ENCODE measurements around the gene FAM53B.

FAM53B gene

GRCh38 chr10:124678557-124679240 is 65.5 kb downstream of the FAM53B start:
- no peak for DNase-seq (ENCODE audit: low read depth)

- DNase-seq (ENCODE audit: low read depth) = no peak
Measured at GRCh38 chr10:124677749-124678556, 66.2 kb downstream of the FAM53B start.

GRCh38 chr10:124677293-124677699 is 66.9 kb downstream of the FAM53B start:
- DNase-seq (ENCODE audit: low read depth) = no peak

- no peak for DNase-seq (ENCODE audit: low read depth)
Measured at GRCh38 chr10:124676416-124677062, 67.6 kb downstream of the FAM53B start.

GRCh38 chr10:124675824-124676223 is 68.4 kb downstream of the FAM53B start:
- no peak for DNase-seq (ENCODE audit: low read depth)

GRCh38 chr10:124675261-124675660 is 68.9 kb downstream of the FAM53B start:
- DNase-seq (ENCODE audit: low read depth) = no peak

GRCh38 chr10:124674768-124675222 is 69.4 kb downstream of the FAM53B start:
- no peak for DNase-seq (ENCODE audit: low read depth)

- no peak for DNase-seq (ENCODE audit: low read depth)
Measured at GRCh38 chr10:124672181-124672638, 72.0 kb downstream of the FAM53B start.

- DNase-seq (ENCODE audit: low read depth) = no peak
Measured at GRCh38 chr10:124671486-124672075, 72.6 kb downstream of the FAM53B start.

GRCh38 chr10:124670849-124671248 is 73.3 kb downstream of the FAM53B start:
- DNase-seq (ENCODE audit: low read depth) = no peak

- no peak for DNase-seq (ENCODE audit: low read depth)
Measured at GRCh38 chr10:124669824-124670654, 74.1 kb downstream of the FAM53B start.

GRCh38 chr10:124669141-124669823 is 74.9 kb downstream of the FAM53B start:
- DNase-seq (ENCODE audit: low read depth) = no peak

GRCh38 chr10:124668517-124669051 is 75.6 kb downstream of the FAM53B start:
- no peak for DNase-seq (ENCODE audit: low read depth)

GRCh38 chr10:124667425-124668345 is 76.5 kb downstream of the FAM53B start:
- no peak for DNase-seq (ENCODE audit: low read depth)

- no peak for DNase-seq (ENCODE audit: low read depth)
Measured at GRCh38 chr10:124666494-124666893, 77.7 kb downstream of the FAM53B start.

GRCh38 chr10:124665980-124666379 is 78.2 kb downstream of the FAM53B start:
- DNase-seq (ENCODE audit: low read depth) = no peak

- no peak for DNase-seq (ENCODE audit: low read depth)
Measured at GRCh38 chr10:124665558-124665957, 78.6 kb downstream of the FAM53B start.

- DNase-seq (ENCODE audit: low read depth) = no peak
Measured at GRCh38 chr10:124665091-124665490, 79.1 kb downstream of the FAM53B start.

- DNase-seq (ENCODE audit: low read depth) = no peak
Measured at GRCh38 chr10:124663766-124664360, 80.3 kb downstream of the FAM53B start.

All from stimulated activated CD8-positive, alpha-beta memory T cell treated with anti-CD3 and anti-CD28 coated beads, Interleukin-12 subunit alpha, Interleukin-12 subunit beta, amount 100 ng/mL, for 4 hours (primary cell).